DMS79 (cell line): ENCODE results near the gene ALDH6A1.
A peak's percentile ranks its signal among the peaks of the same experiment; 100 is the strongest.

Experiments used
- DNase-seq: peaks from one replicate; lab custom pipeline; 2025; lab: John Stamatoyannopoulos, UW

The ALDH6A1 gene

DNA sequence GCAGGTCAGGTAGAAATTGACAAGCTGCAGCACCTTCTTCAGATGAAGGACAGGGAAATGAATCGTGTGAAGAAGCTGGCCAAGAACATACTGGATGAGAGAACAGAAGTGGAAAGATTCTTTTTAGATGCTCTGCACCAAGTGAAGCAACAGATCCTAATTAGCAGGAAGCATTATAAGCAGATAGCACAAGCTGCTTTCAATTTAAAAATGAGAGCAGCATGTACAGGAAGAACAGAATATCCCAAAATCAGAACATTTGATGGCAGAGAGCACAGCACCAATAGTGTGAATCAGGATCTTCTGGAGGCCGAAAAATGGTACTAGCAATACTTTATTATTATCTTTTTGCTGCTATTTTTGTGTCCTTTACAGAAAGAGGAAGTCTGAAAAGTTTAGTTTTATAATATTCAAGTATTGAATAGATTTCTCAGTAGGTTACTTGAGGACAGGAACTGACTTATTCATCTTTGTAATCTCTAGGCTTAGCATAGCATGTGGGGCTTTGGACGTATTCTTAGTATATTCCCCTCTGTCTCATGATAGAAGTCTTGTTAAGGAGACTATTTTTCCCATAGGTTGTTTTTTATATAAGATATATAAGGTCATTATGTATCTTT lies 34.3 kb downstream of the ALDH6A1 start:
- no peak for DNase-seq

- DNase-seq: no peak
Observed at GRCh38 chr14:74048281-74048680, 36.0 kb downstream of the ALDH6A1 start.

DNA sequence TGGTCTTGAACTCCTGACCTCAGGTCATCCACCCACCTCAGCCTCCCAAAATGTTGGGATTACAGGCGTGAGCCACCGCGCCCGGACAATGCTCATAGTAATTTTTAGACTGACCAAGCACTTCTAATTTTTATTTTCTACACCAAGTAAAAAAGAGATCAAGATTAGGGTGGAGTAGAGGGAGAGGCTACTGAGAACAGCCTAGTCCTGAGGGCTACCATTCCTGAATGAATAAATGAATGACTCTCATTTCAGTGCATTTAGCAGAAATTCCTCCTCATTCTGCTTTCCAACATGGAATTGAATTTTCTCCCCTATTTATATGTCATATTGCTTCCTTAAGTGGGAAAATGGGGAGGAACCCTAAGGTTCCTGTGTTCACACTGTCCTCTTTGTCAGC lies 38.7 kb downstream of the ALDH6A1 start:
- no peak for DNase-seq

- DNase-seq: no peak
Observed at GRCh38 chr14:74042296-74042695, 42.0 kb downstream of the ALDH6A1 start.

DNA sequence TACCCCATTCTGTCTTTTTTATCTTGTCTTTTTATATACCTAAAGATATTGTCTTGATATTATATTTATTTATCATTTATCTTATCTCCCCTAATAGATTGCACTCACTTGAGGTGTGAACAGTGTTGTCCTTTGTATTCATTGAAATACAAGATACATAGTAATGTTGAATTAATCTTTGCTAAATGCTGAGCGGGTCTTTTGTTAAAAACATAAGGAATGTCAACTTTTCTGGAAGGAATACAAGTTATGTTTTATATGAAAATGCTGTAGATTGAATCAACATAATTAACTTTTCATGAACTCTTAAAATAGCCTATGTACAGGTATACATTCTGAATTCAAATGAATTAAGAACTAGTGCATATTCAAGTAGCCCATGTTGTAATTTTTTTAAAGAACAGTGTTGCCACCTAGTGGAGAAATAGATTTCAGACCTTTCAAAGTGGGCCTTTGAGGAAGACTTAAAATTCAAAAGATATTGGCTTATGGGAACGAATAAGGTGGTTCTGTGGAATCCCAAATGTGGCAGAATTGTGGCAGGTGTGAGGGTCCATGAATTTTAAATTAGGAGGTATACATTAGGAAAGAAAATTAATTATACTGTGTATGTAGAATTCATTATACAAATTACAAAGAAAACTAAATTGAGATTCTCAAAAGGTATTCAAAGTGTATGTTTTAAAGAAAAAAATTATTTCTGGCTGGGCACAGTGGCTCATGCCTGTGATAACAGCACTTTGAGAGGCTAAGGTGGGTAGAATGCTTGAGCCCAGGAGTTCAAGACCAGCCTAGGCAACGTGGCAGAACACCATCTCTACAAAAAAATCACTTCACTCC lies 46.0 kb downstream of the ALDH6A1 start:
- DNase-seq: peak; percentile 43

- DNase-seq: peak; percentile 17
Observed at GRCh38 chr14:74035556-74035955, 48.7 kb downstream of the ALDH6A1 start.

GRCh38 chr14:74034572-74034971 lies 49.7 kb downstream of the ALDH6A1 start:
- no peak for DNase-seq

DNA sequence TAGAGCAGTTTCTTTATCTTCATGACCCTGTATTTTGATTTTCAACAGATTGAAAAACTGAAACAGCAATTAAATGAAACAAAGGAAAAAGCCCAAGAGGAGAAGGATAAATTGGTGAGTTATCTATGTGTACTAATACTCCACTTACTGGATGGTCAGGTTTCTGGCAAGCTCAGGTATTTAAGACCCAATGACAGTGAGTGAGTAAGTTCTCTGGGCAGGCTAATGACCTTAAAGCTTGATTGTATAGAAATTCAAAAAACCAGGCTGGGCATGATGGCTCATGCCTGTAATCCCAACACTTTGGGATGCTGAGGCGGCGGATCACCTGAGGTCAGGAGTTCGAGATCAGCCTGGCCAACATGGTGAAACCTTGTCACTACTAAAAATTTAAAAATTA lies 55.1 kb downstream of the ALDH6A1 start:
- DNase-seq: no peak

GRCh38 chr14:74022346-74022745 lies 61.9 kb downstream of the ALDH6A1 start:
- no peak for DNase-seq

DNA sequence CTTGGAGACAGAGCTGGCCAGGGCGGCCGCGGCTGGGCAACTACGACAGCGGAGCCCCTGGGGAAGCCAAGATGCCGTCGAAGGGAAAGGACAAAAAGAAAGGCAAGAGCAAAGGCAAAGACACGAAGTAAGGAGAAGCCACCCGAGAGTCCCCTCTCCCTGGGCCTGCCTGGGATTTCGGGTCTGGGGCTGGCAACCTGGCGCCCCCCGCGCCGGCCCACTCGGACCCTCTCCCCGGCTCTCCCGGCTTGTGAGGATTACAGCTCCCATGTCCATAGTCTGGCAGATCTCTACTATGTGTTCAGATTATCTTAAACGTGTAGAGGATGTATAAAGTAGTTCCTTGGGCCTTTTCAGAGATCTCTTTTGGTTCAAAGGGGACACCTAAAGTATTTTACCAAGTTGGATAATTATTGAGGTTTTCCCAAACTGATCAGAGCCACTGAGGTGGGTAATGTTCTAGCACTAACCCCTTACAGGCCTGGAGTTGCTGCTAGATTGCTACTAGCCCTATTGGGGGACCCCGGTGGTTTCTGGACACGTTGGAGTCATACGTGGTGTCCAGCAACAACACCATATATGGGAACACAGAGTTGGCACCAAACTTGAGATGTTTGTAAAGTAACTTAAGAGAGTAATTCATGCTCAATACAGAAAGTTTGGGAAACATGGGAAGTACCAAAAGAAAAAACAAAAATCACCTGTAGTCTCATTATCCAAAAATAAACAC lies 64.7 kb downstream of the ALDH6A1 start:
- DNase-seq: no peak

DNA sequence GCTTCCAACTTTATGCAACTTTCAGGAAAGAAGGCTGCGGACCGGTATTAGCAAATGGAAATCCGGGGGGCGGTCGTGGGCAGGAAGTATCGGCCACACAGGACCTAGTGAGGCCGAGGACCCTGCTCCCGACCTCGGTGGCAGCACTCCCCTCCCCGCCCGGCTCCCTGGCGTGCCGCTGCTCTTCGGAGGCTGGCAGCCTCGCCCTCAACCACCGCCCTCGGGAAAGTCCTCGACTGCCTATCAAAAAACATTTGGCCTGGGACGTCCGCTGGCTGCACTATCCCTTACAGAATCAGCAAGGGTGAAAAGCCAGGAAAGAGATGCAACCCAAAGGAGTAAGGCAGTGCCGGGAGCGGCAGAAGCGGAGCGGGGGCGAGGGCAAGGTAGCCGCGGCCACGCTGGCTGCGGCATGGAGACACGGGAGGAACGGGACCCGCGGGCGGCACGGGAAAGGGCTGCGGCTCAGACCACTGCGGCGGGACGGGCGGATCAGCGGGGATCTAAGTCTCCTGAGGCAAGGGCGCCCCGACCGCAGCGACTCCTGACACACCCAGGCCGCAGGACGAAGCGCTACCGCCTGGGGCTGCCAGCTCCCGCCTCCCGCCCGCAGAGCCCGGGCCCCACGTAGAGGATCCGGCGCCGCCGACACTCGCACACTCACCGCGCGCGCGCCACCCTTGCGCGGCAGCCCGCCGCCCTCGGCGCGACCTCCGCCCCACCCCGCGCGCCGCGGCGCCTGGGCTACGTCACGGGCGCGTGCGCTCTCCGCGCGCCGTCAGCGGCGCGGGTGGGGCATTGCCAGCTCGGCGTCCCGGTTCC lies 65.5 kb downstream of the ALDH6A1 start, which contains the start of the genes BBOF1 and ENTPD5:
TSS of gene BBOF1 (plus strand) at position 764 of the 822 bp plus-strand sequence. CDS start 130 bp downstream, outside the sequence.
TSS of gene ENTPD5 (minus strand) at position 703 of the 822 bp plus-strand sequence. CDS start 31,186 bp downstream, outside the sequence.
- peak; percentile 71 for DNase-seq

- peak; percentile 32 for DNase-seq
Observed at GRCh38 chr14:74018174-74018585, 66.1 kb downstream of the ALDH6A1 start.

DNA sequence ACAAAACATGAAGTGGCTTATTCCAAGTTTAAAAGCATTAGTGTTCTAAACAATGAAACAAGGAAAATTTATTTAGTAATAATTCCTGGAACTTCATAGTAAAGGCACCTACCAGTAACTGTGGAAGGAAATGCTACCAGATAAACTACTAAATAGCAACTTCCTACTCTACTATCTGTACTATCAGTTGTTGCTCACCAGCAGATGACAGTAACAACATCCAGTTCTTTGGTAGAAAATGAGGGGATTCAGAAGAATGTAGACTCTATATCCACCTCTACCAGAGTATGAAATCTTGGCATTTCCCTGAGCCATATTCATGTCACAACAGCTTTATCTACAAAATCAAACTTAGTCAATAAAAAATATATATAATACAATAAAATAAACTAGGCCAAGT lies 68.3 kb downstream of the ALDH6A1 start:
- DNase-seq: no peak

DNA sequence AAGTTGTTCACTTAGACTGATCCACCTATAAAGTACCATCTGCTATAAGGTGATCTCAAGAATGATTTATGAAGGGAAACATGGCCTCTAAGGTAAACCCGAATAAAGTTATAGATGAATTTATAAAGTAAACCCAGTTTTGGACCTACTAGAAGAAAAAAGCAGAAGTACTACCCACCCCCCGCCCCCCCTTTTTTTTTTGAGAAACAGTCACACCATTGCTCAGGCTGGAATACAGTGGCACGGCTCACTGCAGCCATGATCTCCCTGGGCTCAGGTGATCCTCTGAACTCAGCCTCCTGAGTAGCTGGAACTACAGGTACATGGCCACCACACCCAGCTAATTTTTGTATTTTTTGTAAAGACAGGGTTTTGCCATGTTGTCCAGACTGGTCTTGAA lies 69.1 kb downstream of the ALDH6A1 start:
- DNase-seq: no peak

- DNase-seq: no peak
Observed at GRCh38 chr14:74014299-74014698, 70.0 kb downstream of the ALDH6A1 start.

- no peak for DNase-seq
Observed at GRCh38 chr14:74008843-74009499, 75.3 kb downstream of the ALDH6A1 start.
